HCT116 (cell line): Measurements from ENCODE around the gene SHANK2. TPM values are rescaled to one million over a fixed set of nuclear protein-coding genes. Genes with fewer than 3 reads are reported as not detected.

ENCODE experiments used
- ATAC-seq: fragments of 200-7000 bp; cut with Tn5 transposase; 2 replicates; pipeline ENCODE4 v1.9.1; 2020; ENCODE audit warnings: mild to moderate bottlenecking, moderate library complexity
- BruUV-seq: library from RNA; stranded (reverse); fragments of 400-500 nt; replicated peaks from 2 replicates; lab custom pipeline; 2021; lab: Mats Ljungman, UMichigan
- CTCF ChIA-PET: fragments of 300-600 bp; sonication (Branson Sonifier 250); formaldehyde crosslinking; loops from one replicate; lab custom pipeline; 2021; ENCODE audit warnings: antibody characterized with exemption; lab: Charles Lee
- POLR2A ChIA-PET: fragments of 300-600, 350-600 bp; sonication (Branson Sonifier 250); formaldehyde crosslinking; loops from one replicate; lab custom pipeline; 2021; ENCODE audit warnings: antibody characterized with exemption; lab: Charles Lee
- RAD21 ChIA-PET, 2 experiments: fragments of 300-600 bp; sonication (Branson Sonifier 250); formaldehyde crosslinking; loops; one replicate each; lab custom pipeline; 2023; ENCODE audit warnings: low total read pairs in 2 of 2; ENCODE audit not compliant: uncharacterized antibody in 2 of 2, unreplicated experiment in 2 of 2, low non-redundant PET in 1 of 2; lab: Charles Lee
- DNase-seq: peaks from one replicate; pipeline ENCODE4 v3.0.0-alpha.2; 2010; ENCODE audit warnings: low read depth, low spot score
- H2AFZ ChIP-seq: fragments of 200-600 bp; shearing (Covaris generic), sonication (generic); 2 replicates; pipeline ENCODE4 v1.6.1; 2017; ENCODE audit warnings: low read depth, mixed run types, mixed read lengths, antibody characterized with exemption, low read length; ENCODE audit not compliant: poor library complexity, severe bottlenecking
- H3K27ac ChIP-seq: 2 replicates; pipeline ENCODE4 v1.5.1; 2012; ENCODE audit warnings: low read depth, low read length
- H3K27me3 ChIP-seq: fragments of 200-600 bp; sonication (generic); 2 replicates; pipeline ENCODE4 v1.6.1; 2016; ENCODE audit warnings: mixed run types, low read length, mixed read lengths; ENCODE audit not compliant: insufficient read depth
- H3K36me3 ChIP-seq, 2 experiments: fragments of 200-500 bp in 1 of 2; fragments of 200-600 bp in 1 of 2; sonication (Bioruptor generic) in 1 of 2; sonication (generic) in 1 of 2; 2 replicates each; pipeline versions ENCODE4 v1.5.1 to v1.6.1; 2014 to 2016; ENCODE audit warnings: low read length in 2 of 2, inconsistent platforms in 1 of 2, mixed read lengths in 1 of 2, mixed run types in 1 of 2; ENCODE audit not compliant: insufficient read depth in 2 of 2, control insufficient read depth in 1 of 2
- H3K4me1 ChIP-seq, 2 experiments: fragments of 200-600 bp in 1 of 2; sonication (generic) in 1 of 2; 2 replicates each; pipeline versions ENCODE4 v1.5.1 to v1.6.1; 2012 to 2017; ENCODE audit warnings: low read length in 2 of 2, inconsistent platforms in 1 of 2, mild to moderate bottlenecking in 1 of 2, mixed read lengths in 1 of 2, mixed run types in 1 of 2, moderate library complexity in 1 of 2; ENCODE audit not compliant: insufficient read depth in 2 of 2, control insufficient read depth in 1 of 2
- H3K4me2 ChIP-seq: fragments of 200-600 bp; sonication (generic); 2 replicates; pipeline ENCODE4 v1.6.1; 2017; ENCODE audit warnings: mixed run types, low read length, mixed read lengths
- H3K4me3 ChIP-seq, 2 experiments: fragments of 200-600 bp in 1 of 2; sonication (generic) in 1 of 2; replicated peaks in 1 of 2; 2 replicates each; pipeline ENCODE4 v1.5.1; 2011 to 2016; ENCODE audit warnings: low read length in 2 of 2, control low read depth in 1 of 2, low read depth in 1 of 2, mild to moderate bottlenecking in 1 of 2, mixed read lengths in 1 of 2, mixed run types in 1 of 2
- H3K79me2 ChIP-seq: fragments of 200-600 bp; sonication (generic); 2 replicates; pipeline ENCODE4 v1.6.1; 2017; ENCODE audit warnings: mild to moderate bottlenecking, mixed run types, low read length, moderate library complexity, mixed read lengths; ENCODE audit not compliant: insufficient read depth
- H3K9ac ChIP-seq: fragments of 200-600 bp; sonication (generic); 2 replicates; pipeline ENCODE4 v1.6.1; 2016; ENCODE audit warnings: low read length, mixed read lengths
- H3K9me2 ChIP-seq: fragments of 200-600 bp; sonication (generic), shearing (Covaris generic); 2 replicates; pipeline ENCODE4 v1.6.1; 2017; ENCODE audit warnings: mixed run types, mild to moderate bottlenecking, moderate library complexity; ENCODE audit not compliant: insufficient read depth
- H3K9me3 ChIP-seq, 2 experiments: fragments of 200-500 bp in 1 of 2; fragments of 200-600 bp in 1 of 2; sonication (Bioruptor generic) in 1 of 2; sonication (generic) in 1 of 2; 2 replicates each; pipeline ENCODE4 v1.6.1; 2014 to 2017; ENCODE audit warnings: low read length in 2 of 2, mixed read lengths in 2 of 2, inconsistent platforms in 1 of 2, low read depth in 1 of 2, mild to moderate bottlenecking in 1 of 2, mixed run types in 1 of 2, moderate library complexity in 1 of 2; ENCODE audit not compliant: control insufficient read depth in 1 of 2, insufficient read depth in 1 of 2
- H4K20me1 ChIP-seq: fragments of 200-600 bp; sonication (generic), shearing (Covaris generic); 2 replicates; pipeline ENCODE4 v1.6.1; 2017; ENCODE audit warnings: mixed run types, mild to moderate bottlenecking, moderate library complexity; ENCODE audit not compliant: insufficient read depth
- CBX3 ChIP-seq: IDR thresholded peaks from 2 replicates; pipeline ENCODE4 v1.6.1; 2012; ENCODE audit warnings: low read depth
- CEBPB ChIP-seq: IDR thresholded peaks from 2 replicates; pipeline ENCODE4 v1.6.1; 2012; ENCODE audit warnings: low read depth
- EGR1 ChIP-seq: IDR thresholded peaks from 2 replicates; pipeline ENCODE4 v1.6.1; 2012; ENCODE audit warnings: low read depth
- ELF1 ChIP-seq: IDR thresholded peaks from 2 replicates; pipeline ENCODE4 v1.6.1; 2012; ENCODE audit warnings: low read depth, borderline replicate concordance
- EZH2 ChIP-seq: fragments of 200-600 bp; sonication (generic); IDR thresholded peaks from 2 replicates; pipeline ENCODE4 v1.6.1; 2017; ENCODE audit warnings: antibody characterized with exemption, mixed run types
- FOSL1 ChIP-seq: IDR thresholded peaks from 2 replicates; pipeline ENCODE4 v1.6.1; 2012; ENCODE audit warnings: low read depth
- JUND ChIP-seq: IDR thresholded peaks from 2 replicates; pipeline ENCODE4 v1.6.1; 2012
- POLR2AphosphoS5 ChIP-seq: IDR thresholded peaks from 2 replicates; pipeline ENCODE4 v1.6.1; 2011; ENCODE audit warnings: mild to moderate bottlenecking, low read depth, low read length, moderate library complexity
- RAD21 ChIP-seq: IDR thresholded peaks from 2 replicates; pipeline ENCODE4 v1.6.1; 2012; ENCODE audit warnings: low read depth, mild to moderate bottlenecking
- SIN3A ChIP-seq: IDR thresholded peaks from 2 replicates; pipeline ENCODE4 v1.6.1; 2012; ENCODE audit warnings: low read depth
- SP1 ChIP-seq: IDR thresholded peaks from 2 replicates; pipeline ENCODE4 v1.6.1; 2012; ENCODE audit warnings: low read depth
- SRF ChIP-seq: IDR thresholded peaks from 2 replicates; pipeline ENCODE4 v1.6.1; 2012; ENCODE audit warnings: low read depth
- TCF7L2 ChIP-seq: IDR thresholded peaks from 2 replicates; pipeline ENCODE4 v1.7.0; 2011; ENCODE audit warnings: borderline replicate concordance, inconsistent platforms; ENCODE audit not compliant: insufficient read depth, insufficient read length; ENCODE audit errors: extremely low read depth
- YY1 ChIP-seq: IDR thresholded peaks from 2 replicates; pipeline ENCODE4 v1.6.1; 2011; ENCODE audit warnings: low read length, low read depth, moderate library complexity, mild to moderate bottlenecking; ENCODE audit not compliant: insufficient replicate concordance; ENCODE audit errors: extremely low read depth
- ZFX ChIP-seq: fragments of 450-650 bp; IDR thresholded peaks from 2 replicates; pipeline ENCODE4 v1.6.1; 2017
- ZNF274 ChIP-seq: fragments of 200-500 bp; sonication (Bioruptor generic); IDR thresholded peaks from 2 replicates; pipeline ENCODE4 v1.6.1; 2014; ENCODE audit warnings: mild to moderate bottlenecking, low read depth, low read length, inconsistent platforms
- intact Hi-C: fragments of 100-400 bp; cut with micrococcal nuclease; formaldehyde crosslinking; loops from 2 replicates; pipeline ENCODE4 v1.10.0; 2022
- total RNA-seq: library from RNA; stranded (reverse); gene quantifications from one replicate; pipeline ENCODE4 v1.2.1, GENCODE V29; 2021; ENCODE audit not compliant: unreplicated experiment
- TF ChIP-seq, protein P1 (sequence below): IDR thresholded peaks from 2 replicates; pipeline ENCODE4 v1.6.1; 2012; ENCODE audit warnings: low read depth
- TF ChIP-seq, protein P2 (sequence below): IDR thresholded peaks from 2 replicates; pipeline ENCODE4 v1.6.1; 2012
- TF ChIP-seq, protein P3 (sequence below), 3 experiments: fragments of 200-600 bp in 1 of 3; sonication (generic) in 1 of 3; IDR thresholded peaks in 2 of 3; conservative IDR thresholded peaks in 1 of 3; 2 replicates each; pipeline ENCODE4 v1.5.1; 2012 to 2017; ENCODE audit warnings: low read depth in 2 of 3, low read length in 2 of 3, antibody characterized with exemption in 1 of 3, borderline replicate concordance in 1 of 3, control low read depth in 1 of 3, mild to moderate bottlenecking in 1 of 3, mixed read lengths in 1 of 3, mixed run types in 1 of 3, moderate library complexity in 1 of 3; ENCODE audit not compliant: insufficient read depth in 1 of 3

The SHANK2 gene
- total RNA-seq, 1 experiment from 2014 or later: 16.9 TPM

DNA sequence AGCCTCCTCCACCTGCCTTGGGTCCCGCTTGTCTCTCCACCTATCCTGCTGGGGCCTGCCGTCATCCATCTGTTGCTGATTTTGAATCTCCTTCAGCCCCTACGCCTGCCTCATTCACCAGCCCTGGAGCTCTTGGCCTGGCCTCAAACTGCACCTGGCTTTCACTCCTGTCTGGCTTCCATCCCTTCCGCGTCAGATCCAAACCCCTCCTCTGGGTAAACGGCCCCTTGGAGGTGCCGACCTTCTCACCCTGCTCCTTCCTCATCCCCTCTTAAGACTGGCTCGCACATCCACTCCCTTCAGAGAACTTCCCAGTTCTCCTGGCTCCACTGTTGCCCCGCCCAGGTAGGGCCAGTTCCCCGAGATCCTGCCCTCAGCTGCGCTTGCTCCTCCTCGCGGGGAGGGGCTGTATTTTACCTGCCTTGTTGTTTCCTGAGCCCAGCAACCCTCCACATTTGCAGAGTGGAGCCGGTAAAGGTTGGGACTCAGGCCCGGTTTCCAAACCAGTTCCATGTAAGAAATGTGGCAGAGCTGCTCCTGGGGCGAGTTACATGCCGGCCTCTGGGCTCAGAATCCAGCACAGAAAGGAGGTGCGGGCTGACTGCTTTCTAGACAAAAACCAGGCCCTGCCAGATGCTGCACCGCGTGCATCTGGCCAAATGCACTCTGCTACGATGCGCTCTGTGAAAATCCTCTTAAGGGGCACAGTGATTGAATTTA, 13.9 kb upstream of the SHANK2 start:
- BruUV-seq: no TSS peak
- DNase-seq: no peak

More for the DNA sequence above, 13.9 kb upstream of the SHANK2 start:
- Histone ChIP-seq H3K79me2 (no peaks in the 10 kb centered on the region), H3K9ac (no peak overlapping the region), H4K20me1 (no peaks in the 10 kb centered on the region), H3K4me3 (no peak overlapping the region), H3K4me2 (no peak overlapping the region), H3K27me3 (no peaks in the 10 kb centered on the region), H2AFZ (no peak overlapping the region), H3K27ac (no peak overlapping the region), H3K9me2 (no peaks in the 10 kb centered on the region), H3K36me3 (no peaks in the 10 kb centered on the region), H3K9me3 (no peaks in the 10 kb centered on the region), H3K4me1 (peaks cover 0 to 9% of the 10 kb centered on the region in 2 experiments; a peak in 1 of 4 replicates)
- ChIA-PET RAD21 (no interaction called here), CTCF (no interaction called here), POLR2A (no interaction called here)
- ATAC-seq: 0 out of 2 replicates have a peak, but pooled peaks have one; percentile 30
- intact Hi-C loops: no loop called here
- TF ChIP-seq ZFX (no peak), SIN3A (no peak), TCF7L2 (no peak), POLR2AphosphoS5 (no peak), EZH2 (no peak), SP1 (no peak), CEBPB (no peak), JUND (no peak), ELF1 (no peak), RAD21 (no peak), FOSL1 (no peak), YY1 (no peak), SRF (no peak), ZNF274 (no peak), EGR1 (no peak), CBX3 (no peak)
- TF ChIP-seq, protein P1, sequence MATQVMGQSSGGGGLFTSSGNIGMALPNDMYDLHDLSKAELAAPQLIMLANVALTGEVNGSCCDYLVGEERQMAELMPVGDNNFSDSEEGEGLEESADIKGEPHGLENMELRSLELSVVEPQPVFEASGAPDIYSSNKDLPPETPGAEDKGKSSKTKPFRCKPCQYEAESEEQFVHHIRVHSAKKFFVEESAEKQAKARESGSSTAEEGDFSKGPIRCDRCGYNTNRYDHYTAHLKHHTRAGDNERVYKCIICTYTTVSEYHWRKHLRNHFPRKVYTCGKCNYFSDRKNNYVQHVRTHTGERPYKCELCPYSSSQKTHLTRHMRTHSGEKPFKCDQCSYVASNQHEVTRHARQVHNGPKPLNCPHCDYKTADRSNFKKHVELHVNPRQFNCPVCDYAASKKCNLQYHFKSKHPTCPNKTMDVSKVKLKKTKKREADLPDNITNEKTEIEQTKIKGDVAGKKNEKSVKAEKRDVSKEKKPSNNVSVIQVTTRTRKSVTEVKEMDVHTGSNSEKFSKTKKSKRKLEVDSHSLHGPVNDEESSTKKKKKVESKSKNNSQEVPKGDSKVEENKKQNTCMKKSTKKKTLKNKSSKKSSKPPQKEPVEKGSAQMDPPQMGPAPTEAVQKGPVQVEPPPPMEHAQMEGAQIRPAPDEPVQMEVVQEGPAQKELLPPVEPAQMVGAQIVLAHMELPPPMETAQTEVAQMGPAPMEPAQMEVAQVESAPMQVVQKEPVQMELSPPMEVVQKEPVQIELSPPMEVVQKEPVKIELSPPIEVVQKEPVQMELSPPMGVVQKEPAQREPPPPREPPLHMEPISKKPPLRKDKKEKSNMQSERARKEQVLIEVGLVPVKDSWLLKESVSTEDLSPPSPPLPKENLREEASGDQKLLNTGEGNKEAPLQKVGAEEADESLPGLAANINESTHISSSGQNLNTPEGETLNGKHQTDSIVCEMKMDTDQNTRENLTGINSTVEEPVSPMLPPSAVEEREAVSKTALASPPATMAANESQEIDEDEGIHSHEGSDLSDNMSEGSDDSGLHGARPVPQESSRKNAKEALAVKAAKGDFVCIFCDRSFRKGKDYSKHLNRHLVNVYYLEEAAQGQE: no peak
- TF ChIP-seq, protein P2, sequence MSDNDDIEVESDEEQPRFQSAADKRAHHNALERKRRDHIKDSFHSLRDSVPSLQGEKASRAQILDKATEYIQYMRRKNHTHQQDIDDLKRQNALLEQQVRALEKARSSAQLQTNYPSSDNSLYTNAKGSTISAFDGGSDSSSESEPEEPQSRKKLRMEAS: no peak
- TF ChIP-seq, protein P3, sequence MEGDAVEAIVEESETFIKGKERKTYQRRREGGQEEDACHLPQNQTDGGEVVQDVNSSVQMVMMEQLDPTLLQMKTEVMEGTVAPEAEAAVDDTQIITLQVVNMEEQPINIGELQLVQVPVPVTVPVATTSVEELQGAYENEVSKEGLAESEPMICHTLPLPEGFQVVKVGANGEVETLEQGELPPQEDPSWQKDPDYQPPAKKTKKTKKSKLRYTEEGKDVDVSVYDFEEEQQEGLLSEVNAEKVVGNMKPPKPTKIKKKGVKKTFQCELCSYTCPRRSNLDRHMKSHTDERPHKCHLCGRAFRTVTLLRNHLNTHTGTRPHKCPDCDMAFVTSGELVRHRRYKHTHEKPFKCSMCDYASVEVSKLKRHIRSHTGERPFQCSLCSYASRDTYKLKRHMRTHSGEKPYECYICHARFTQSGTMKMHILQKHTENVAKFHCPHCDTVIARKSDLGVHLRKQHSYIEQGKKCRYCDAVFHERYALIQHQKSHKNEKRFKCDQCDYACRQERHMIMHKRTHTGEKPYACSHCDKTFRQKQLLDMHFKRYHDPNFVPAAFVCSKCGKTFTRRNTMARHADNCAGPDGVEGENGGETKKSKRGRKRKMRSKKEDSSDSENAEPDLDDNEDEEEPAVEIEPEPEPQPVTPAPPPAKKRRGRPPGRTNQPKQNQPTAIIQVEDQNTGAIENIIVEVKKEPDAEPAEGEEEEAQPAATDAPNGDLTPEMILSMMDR (IDR thresholded peaks at IDR 0.05 in 2 of 3, conservative IDR thresholded peaks at IDR 0.05 in 1 of 3; ENCODE audit: borderline replicate concordance in 1 of 3, insufficient read depth in 1 of 3, low read depth in 2 of 3, low read length in 2 of 3): no peak
